HEK293 (cell line): ENCODE data around the gene MAPKAP1.

Experiments used
- CTCF ChIA-PET: fragments of 350-600 bp; formaldehyde crosslinking; extraction: SDS; loops from one replicate; lab custom pipeline; 2021; ENCODE audit warnings: antibody characterized with exemption; lab: Yijun Ruan, JAX
- POLR2A ChIA-PET: fragments of 300-600 bp; formaldehyde crosslinking; extraction: SDS; loops from one replicate; lab custom pipeline; 2020; ENCODE audit warnings: antibody characterized with exemption, inconsistent platforms; lab: Yijun Ruan, JAX
- H3K27ac ChIP-seq: fragments of 200-500 bp; sonication (Bioruptor generic); 2 replicates; pipeline ENCODE4 v1.5.1; 2014; ENCODE audit warnings: low read depth, low read length, control low read depth, inconsistent platforms; ENCODE audit errors: extremely low read depth
- H3K36me3 ChIP-seq, 2 experiments: fragments of 200-500 bp in 1 of 2; sonication (Bioruptor generic) in 1 of 2; 1 replicate in 1 of 2; 2 replicates in 1 of 2; pipeline ENCODE4 v1.5.1; 2014 to 2017; ENCODE audit warnings: inconsistent platforms in 2 of 2, low read length in 2 of 2; ENCODE audit not compliant: control insufficient read depth in 2 of 2, insufficient read depth in 1 of 2
- H3K4me1 ChIP-seq: fragments of 200-500 bp; sonication (Bioruptor generic); 2 replicates; pipeline ENCODE4 v1.5.1; 2014; ENCODE audit warnings: mild to moderate bottlenecking, low read length, inconsistent platforms; ENCODE audit not compliant: control insufficient read depth, insufficient read depth
- H3K4me3 ChIP-seq: 2 replicates; pipeline ENCODE4 v1.5.1; 2011; ENCODE audit warnings: low read depth, mild to moderate bottlenecking, control low read depth, low read length, moderate library complexity
- H3K9me3 ChIP-seq: fragments of 200-500 bp; sonication (Bioruptor generic); 2 replicates; pipeline ENCODE4 v1.5.1; 2014; ENCODE audit warnings: low read depth, low read length, inconsistent platforms; ENCODE audit not compliant: control insufficient read depth, insufficient read depth
- IKZF3 ChIP-seq: fragments of 450-650 bp; IDR thresholded peaks from 2 replicates; pipeline ENCODE4 v1.5.0; 2018; ENCODE audit warnings: missing biosample characterization, mild to moderate bottlenecking, missing genetic modification characterization, moderate library complexity
- OSR2 ChIP-seq: fragments of 450-650 bp; formaldehyde crosslinking; IDR thresholded peaks from 2 replicates; pipeline ENCODE4 v1.5.1; 2016; ENCODE audit warnings: missing biosample characterization, missing genetic modification characterization
- ZNF561 ChIP-seq: fragments of 450-650 bp; IDR thresholded peaks from 2 replicates; pipeline ENCODE4 v1.5.1; 2018; ENCODE audit warnings: missing biosample characterization, missing genetic modification characterization, borderline replicate concordance
- ZNF629 ChIP-seq: fragments of 450-650 bp; formaldehyde crosslinking; IDR thresholded peaks from 2 replicates; pipeline ENCODE4 v1.5.1; 2017; ENCODE audit warnings: missing biosample characterization, missing genetic modification characterization
- ZNF707 ChIP-seq: fragments of 450-650 bp; formaldehyde crosslinking; IDR thresholded peaks from 2 replicates; pipeline ENCODE4 v1.5.1; 2016; ENCODE audit warnings: missing biosample characterization, missing genetic modification characterization
- ZXDB ChIP-seq: fragments of 450-650 bp; formaldehyde crosslinking; IDR thresholded peaks from 2 replicates; pipeline ENCODE4 v1.5.1; 2016; ENCODE audit warnings: missing biosample characterization, missing genetic modification characterization
- TF ChIP-seq, protein P1 (sequence below): fragments of 450-650 bp; formaldehyde crosslinking; IDR thresholded peaks from 2 replicates; pipeline ENCODE4 v1.5.1; 2016; ENCODE audit warnings: missing biosample characterization, missing genetic modification characterization
- TF ChIP-seq, protein P2 (sequence below): fragments of 450-650 bp; formaldehyde crosslinking; IDR thresholded peaks from 2 replicates; pipeline ENCODE4 v1.5.1; 2016; ENCODE audit warnings: missing biosample characterization, missing genetic modification characterization, borderline replicate concordance
- TF ChIP-seq, protein P3 (sequence below): fragments of 450-650 bp; formaldehyde crosslinking; IDR thresholded peaks from 2 replicates; pipeline ENCODE4 v1.5.1; 2017; ENCODE audit warnings: missing biosample characterization, missing genetic modification characterization
- TF ChIP-seq, protein P4 (sequence below): fragments of 450-650 bp; formaldehyde crosslinking; IDR thresholded peaks from 2 replicates; pipeline ENCODE4 v1.5.1; 2016; ENCODE audit warnings: missing biosample characterization, missing genetic modification characterization
- TF ChIP-seq, protein P5 (sequence below): fragments of 450-650 bp; formaldehyde crosslinking; IDR thresholded peaks from 2 replicates; pipeline ENCODE4 v1.5.1; 2016; ENCODE audit warnings: missing biosample characterization, missing genetic modification characterization
- TF ChIP-seq, protein P6 (sequence below): fragments of 450-650 bp; formaldehyde crosslinking; IDR thresholded peaks from 2 replicates; pipeline ENCODE4 v1.5.1; 2017; ENCODE audit warnings: missing biosample characterization, missing genetic modification characterization

The MAPKAP1 gene

DNA sequence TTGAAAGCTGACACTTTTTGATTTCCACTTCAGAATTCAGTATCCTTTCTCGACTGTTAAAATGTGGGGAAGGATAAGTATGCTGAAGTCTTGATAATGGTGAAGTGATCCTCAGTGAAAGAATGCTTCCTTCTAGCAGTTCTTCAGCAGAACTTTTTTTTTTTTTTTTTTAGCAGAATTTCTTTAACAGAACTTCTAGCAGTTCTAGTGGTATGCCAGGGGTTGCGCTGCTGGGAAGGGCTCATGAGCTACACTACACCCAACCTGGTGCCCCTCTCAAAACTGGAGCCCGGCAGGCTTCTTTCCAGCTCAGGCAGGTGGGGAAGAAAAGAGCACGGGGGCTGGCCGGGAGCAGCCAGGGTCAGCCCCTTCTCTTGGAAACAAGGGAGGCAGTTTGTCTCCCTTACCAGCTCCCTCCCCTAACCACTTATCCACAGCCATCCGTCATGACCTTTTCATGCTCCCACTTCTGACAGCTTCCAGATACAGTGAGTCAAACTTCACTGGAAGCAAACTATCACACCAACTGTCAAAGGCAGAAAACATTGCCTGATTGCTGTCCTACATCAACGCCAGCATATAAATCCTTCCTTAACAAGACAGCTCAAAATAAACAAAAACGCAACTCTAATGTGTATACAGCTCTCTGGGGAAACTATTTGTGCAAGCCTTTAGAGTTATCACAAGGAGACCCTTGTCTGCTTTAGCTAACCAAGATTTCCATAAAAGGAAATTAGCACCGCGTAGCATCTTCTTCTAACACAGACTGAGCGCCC lies 233.9 kb downstream of the MAPKAP1 start (continued):
- TF ChIP-seq, protein P1, sequence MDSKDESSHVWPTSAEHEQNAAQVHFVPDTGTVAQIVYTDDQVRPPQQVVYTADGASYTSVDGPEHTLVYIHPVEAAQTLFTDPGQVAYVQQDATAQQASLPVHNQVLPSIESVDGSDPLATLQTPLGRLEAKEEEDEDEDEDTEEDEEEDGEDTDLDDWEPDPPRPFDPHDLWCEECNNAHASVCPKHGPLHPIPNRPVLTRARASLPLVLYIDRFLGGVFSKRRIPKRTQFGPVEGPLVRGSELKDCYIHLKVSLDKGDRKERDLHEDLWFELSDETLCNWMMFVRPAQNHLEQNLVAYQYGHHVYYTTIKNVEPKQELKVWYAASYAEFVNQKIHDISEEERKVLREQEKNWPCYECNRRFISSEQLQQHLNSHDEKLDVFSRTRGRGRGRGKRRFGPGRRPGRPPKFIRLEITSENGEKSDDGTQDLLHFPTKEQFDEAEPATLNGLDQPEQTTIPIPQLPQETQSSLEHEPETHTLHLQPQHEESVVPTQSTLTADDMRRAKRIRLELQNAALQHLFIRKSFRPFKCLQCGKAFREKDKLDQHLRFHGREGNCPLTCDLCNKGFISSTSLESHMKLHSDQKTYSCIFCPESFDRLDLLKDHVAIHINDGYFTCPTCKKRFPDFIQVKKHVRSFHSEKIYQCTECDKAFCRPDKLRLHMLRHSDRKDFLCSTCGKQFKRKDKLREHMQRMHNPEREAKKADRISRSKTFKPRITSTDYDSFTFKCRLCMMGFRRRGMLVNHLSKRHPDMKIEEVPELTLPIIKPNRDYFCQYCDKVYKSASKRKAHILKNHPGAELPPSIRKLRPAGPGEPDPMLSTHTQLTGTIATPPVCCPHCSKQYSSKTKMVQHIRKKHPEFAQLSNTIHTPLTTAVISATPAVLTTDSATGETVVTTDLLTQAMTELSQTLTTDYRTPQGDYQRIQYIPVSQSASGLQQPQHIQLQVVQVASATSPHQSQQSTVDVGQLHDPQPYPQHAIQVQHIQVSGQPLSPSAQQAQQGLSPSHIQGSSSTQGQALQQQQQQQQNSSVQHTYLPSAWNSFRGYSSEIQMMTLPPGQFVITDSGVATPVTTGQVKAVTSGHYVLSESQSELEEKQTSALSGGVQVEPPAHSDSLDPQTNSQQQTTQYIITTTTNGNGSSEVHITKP (tag by site-specific recombination): no peak
- TF ChIP-seq OSR2 (tag by site-specific recombination) (peak; percentile 99), IKZF3 (tag by site-specific recombination) (peak; percentile 67), ZXDB (peak; percentile 84), ZNF629 (tag by site-specific recombination) (peak; percentile 86), ZNF561 (no peak), ZNF707 (tag by site-specific recombination) (no peak)
- TF ChIP-seq, protein P2, sequence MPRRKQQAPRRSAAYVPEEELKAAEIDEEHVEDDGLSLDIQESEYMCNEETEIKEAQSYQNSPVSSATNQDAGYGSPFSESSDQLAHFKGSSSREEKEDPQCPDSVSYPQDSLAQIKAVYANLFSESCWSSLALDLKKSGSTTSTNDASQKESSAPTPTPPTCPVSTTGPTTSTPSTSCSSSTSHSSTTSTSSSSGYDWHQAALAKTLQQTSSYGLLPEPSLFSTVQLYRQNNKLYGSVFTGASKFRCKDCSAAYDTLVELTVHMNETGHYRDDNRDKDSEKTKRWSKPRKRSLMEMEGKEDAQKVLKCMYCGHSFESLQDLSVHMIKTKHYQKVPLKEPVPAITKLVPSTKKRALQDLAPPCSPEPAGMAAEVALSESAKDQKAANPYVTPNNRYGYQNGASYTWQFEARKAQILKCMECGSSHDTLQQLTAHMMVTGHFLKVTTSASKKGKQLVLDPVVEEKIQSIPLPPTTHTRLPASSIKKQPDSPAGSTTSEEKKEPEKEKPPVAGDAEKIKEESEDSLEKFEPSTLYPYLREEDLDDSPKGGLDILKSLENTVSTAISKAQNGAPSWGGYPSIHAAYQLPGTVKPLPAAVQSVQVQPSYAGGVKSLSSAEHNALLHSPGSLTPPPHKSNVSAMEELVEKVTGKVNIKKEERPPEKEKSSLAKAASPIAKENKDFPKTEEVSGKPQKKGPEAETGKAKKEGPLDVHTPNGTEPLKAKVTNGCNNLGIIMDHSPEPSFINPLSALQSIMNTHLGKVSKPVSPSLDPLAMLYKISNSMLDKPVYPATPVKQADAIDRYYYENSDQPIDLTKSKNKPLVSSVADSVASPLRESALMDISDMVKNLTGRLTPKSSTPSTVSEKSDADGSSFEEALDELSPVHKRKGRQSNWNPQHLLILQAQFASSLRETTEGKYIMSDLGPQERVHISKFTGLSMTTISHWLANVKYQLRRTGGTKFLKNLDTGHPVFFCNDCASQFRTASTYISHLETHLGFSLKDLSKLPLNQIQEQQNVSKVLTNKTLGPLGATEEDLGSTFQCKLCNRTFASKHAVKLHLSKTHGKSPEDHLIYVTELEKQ: peak; percentile 78; the same call in 1 of the 2 replicates
- TF ChIP-seq, protein P3, sequence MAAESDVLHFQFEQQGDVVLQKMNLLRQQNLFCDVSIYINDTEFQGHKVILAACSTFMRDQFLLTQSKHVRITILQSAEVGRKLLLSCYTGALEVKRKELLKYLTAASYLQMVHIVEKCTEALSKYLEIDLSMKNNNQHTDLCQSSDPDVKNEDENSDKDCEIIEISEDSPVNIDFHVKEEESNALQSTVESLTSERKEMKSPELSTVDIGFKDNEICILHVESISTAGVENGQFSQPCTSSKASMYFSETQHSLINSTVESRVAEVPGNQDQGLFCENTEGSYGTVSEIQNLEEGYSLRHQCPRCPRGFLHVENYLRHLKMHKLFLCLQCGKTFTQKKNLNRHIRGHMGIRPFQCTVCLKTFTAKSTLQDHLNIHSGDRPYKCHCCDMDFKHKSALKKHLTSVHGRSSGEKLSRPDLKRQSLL (tag by site-specific recombination): no peak
- TF ChIP-seq, protein P4, sequence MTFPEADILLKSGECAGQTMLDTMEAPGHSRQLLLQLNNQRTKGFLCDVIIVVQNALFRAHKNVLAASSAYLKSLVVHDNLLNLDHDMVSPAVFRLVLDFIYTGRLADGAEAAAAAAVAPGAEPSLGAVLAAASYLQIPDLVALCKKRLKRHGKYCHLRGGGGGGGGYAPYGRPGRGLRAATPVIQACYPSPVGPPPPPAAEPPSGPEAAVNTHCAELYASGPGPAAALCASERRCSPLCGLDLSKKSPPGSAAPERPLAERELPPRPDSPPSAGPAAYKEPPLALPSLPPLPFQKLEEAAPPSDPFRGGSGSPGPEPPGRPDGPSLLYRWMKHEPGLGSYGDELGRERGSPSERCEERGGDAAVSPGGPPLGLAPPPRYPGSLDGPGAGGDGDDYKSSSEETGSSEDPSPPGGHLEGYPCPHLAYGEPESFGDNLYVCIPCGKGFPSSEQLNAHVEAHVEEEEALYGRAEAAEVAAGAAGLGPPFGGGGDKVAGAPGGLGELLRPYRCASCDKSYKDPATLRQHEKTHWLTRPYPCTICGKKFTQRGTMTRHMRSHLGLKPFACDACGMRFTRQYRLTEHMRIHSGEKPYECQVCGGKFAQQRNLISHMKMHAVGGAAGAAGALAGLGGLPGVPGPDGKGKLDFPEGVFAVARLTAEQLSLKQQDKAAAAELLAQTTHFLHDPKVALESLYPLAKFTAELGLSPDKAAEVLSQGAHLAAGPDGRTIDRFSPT (tag by site-specific recombination): no peak
- TF ChIP-seq, protein P5, sequence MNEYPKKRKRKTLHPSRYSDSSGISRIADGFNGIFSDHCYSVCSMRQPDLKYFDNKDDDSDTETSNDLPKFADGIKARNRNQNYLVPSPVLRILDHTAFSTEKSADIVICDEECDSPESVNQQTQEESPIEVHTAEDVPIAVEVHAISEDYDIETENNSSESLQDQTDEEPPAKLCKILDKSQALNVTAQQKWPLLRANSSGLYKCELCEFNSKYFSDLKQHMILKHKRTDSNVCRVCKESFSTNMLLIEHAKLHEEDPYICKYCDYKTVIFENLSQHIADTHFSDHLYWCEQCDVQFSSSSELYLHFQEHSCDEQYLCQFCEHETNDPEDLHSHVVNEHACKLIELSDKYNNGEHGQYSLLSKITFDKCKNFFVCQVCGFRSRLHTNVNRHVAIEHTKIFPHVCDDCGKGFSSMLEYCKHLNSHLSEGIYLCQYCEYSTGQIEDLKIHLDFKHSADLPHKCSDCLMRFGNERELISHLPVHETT (tag by site-specific recombination): peak; percentile 63; the same call in 1 of the 2 replicates

DNA sequence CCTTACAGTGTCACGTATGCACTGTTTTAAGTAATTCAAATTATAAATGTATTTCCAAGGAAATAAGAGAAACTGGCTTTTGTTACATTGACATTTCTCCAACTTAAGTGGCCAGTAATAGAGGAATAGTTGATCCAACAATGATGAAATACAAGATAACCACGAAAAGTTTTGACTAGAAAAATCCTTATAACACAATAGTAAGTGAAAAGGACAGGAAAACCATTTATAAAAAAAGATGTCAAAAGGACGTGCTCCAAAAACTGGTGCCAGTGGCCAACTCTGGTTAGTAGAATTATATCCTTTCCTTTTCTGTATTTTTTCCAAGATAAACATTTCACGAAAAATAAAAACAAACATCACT lies 234.5 kb downstream of the MAPKAP1 start:
- CTCF ChIA-PET: interaction anchor here (0.6 to 1.2 kb wide), 3 partner anchors 54 to 65 kb away, joined by 3 to 4 read pairs (median 3); no protein-coding TSS in a partner anchor
- no peaks in the 10 kb centered on the region for H3K36me3 ChIP-seq
- no peaks in the 10 kb centered on the region for H3K9me3 ChIP-seq
- H3K27ac ChIP-seq: no peak overlapping the region; the same call in 1 of the 2 replicates
- peaks cover 10% of the 10 kb centered on the region for H3K4me1 ChIP-seq
- H3K4me3 ChIP-seq: no peak overlapping the region
- TF ChIP-seq, protein P6, sequence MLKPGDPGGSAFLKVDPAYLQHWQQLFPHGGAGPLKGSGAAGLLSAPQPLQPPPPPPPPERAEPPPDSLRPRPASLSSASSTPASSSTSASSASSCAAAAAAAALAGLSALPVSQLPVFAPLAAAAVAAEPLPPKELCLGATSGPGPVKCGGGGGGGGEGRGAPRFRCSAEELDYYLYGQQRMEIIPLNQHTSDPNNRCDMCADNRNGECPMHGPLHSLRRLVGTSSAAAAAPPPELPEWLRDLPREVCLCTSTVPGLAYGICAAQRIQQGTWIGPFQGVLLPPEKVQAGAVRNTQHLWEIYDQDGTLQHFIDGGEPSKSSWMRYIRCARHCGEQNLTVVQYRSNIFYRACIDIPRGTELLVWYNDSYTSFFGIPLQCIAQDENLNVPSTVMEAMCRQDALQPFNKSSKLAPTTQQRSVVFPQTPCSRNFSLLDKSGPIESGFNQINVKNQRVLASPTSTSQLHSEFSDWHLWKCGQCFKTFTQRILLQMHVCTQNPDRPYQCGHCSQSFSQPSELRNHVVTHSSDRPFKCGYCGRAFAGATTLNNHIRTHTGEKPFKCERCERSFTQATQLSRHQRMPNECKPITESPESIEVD (tag by site-specific recombination): peak; percentile 64; the same call in 1 of the 2 replicates
- TF ChIP-seq, protein P1 (tag by site-specific recombination): no peak
- POLR2A ChIA-PET: interaction anchor here (0.5 kb wide), 1 partner anchor 207 kb away, joined by 7 read pairs; no protein-coding TSS in a partner anchor
